ENCODE measurements around the gene IL22RA1.
A peak's percentile ranks its signal among the peaks of the same experiment; 100 is the strongest.

Gene IL22RA1

GRCh38 chr1:24095140-24095859 is 47.6 kb downstream of the IL22RA1 start:
- DNase-seq: no peak

- no peak for DNase-seq
These were observed 48.4 kb downstream of the IL22RA1 start for GRCh38 chr1:24094554-24094953.

GRCh38 chr1:24093732-24094131 is 49.2 kb downstream of the IL22RA1 start:
- no peak for DNase-seq

- no peak for DNase-seq
These were observed 50.0 kb downstream of the IL22RA1 start for GRCh38 chr1:24092979-24093378.

GRCh38 chr1:24091971-24092482 is 50.9 kb downstream of the IL22RA1 start:
- DNase-seq: no peak

- no peak for DNase-seq
These were observed 52.2 kb downstream of the IL22RA1 start for GRCh38 chr1:24090736-24091135.

- no peak for DNase-seq
These were observed 53.0 kb downstream of the IL22RA1 start for GRCh38 chr1:24089743-24090555.

GRCh38 chr1:24089027-24089742 is 53.8 kb downstream of the IL22RA1 start:
- no peak for DNase-seq

- DNase-seq: no peak
These were observed 56.5 kb downstream of the IL22RA1 start for GRCh38 chr1:24086466-24086865.

GRCh38 chr1:24085546-24085945 is 57.4 kb downstream of the IL22RA1 start:
- no peak for DNase-seq

- no peak for DNase-seq
These were observed 57.9 kb downstream of the IL22RA1 start for GRCh38 chr1:24085007-24085406.

GRCh38 chr1:24084050-24084449 is 58.9 kb downstream of the IL22RA1 start:
- no peak for DNase-seq

- DNase-seq: no peak
These were observed 60.6 kb downstream of the IL22RA1 start for GRCh38 chr1:24082372-24082771.

GRCh38 chr1:24081190-24081589 is 61.8 kb downstream of the IL22RA1 start:
- no peak for DNase-seq

GRCh38 chr1:24080131-24080530 is 62.8 kb downstream of the IL22RA1 start:
- DNase-seq: no peak

- DNase-seq: no peak
These were observed 65.5 kb downstream of the IL22RA1 start for GRCh38 chr1:24077278-24077978.

GRCh38 chr1:24075946-24076345 is 67.0 kb downstream of the IL22RA1 start:
- no peak for DNase-seq

GRCh38 chr1:24075590-24075854 is 67.4 kb downstream of the IL22RA1 start:
- no peak for DNase-seq

- DNase-seq: no peak
These were observed 67.9 kb downstream of the IL22RA1 start for GRCh38 chr1:24074817-24075589.

- DNase-seq: no peak
These were observed 68.7 kb downstream of the IL22RA1 start for GRCh38 chr1:24074196-24074595.

- no peak for DNase-seq
These were observed 71.0 kb downstream of the IL22RA1 start for GRCh38 chr1:24071941-24072340.

GRCh38 chr1:24070821-24071393 is 72.0 kb downstream of the IL22RA1 start:
- DNase-seq: peak in 1 of 2 experiments; percentile 1
